D721Med (cell line): ENCODE measurements around the gene MESD.

Source experiments
- DNase-seq: peaks from one replicate; pipeline ENCODE4 v3.0.0; 2011; ENCODE audit warnings: low spot score; ENCODE audit not compliant: insufficient read length
- FAIRE-seq: peaks from 2 replicates; lab custom pipeline; 2011; peaks lifted over from hg19 to GRCh38; lab: Jason Lieb, UNC
- CTCF ChIP-seq: IDR thresholded peaks from 2 replicates; pipeline ENCODE4 v1.5.1; 2012; ENCODE audit warnings: mild to moderate bottlenecking, control low read depth; ENCODE audit not compliant: insufficient read depth; ENCODE audit errors: missing control alignments

Gene MESD

DNA sequence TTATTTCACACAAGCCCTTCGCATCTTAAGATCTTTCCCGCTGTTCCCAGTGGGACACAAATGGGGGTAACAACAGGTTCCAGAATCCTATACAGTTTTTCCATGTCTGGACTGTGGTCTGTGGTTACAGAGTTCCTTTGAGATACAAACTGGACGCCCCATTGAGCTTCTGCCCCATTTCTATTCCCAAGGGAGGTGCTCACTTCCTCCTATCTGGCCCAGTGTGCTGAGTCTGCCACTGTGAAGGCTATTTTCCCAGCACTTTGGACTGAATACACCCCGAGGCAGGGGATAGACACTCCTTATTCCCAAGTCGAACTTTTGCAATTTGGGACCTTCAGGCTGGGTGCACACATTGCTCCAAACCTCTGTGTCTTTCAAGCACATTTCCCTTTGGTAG, 44.0 kb downstream of the MESD start:
- no peak for TF ChIP-seq CTCF
- no peak for FAIRE-seq
- no peak for DNase-seq

DNA sequence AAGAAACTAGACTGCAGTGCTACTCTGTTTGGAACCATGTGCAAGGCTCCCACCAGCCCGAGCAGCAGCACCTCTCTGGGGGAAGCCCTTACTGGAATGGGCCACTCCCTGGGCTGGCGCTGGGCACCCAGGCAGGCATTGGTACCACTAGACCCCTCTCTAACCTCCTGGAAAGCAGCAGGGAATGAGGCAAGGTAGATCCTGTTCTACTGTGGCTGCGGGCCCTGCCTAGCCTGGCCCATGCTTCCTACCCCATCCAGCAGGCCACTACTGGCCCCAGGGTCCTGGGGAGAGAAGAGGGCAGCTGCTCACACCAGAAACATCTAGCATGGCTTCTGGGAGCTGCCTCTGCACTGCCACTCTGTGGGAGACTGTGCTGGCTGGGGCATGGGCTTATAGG, 44.8 kb downstream of the MESD start:
- TF ChIP-seq CTCF: no peak
- DNase-seq: no peak
- no peak for FAIRE-seq

DNA sequence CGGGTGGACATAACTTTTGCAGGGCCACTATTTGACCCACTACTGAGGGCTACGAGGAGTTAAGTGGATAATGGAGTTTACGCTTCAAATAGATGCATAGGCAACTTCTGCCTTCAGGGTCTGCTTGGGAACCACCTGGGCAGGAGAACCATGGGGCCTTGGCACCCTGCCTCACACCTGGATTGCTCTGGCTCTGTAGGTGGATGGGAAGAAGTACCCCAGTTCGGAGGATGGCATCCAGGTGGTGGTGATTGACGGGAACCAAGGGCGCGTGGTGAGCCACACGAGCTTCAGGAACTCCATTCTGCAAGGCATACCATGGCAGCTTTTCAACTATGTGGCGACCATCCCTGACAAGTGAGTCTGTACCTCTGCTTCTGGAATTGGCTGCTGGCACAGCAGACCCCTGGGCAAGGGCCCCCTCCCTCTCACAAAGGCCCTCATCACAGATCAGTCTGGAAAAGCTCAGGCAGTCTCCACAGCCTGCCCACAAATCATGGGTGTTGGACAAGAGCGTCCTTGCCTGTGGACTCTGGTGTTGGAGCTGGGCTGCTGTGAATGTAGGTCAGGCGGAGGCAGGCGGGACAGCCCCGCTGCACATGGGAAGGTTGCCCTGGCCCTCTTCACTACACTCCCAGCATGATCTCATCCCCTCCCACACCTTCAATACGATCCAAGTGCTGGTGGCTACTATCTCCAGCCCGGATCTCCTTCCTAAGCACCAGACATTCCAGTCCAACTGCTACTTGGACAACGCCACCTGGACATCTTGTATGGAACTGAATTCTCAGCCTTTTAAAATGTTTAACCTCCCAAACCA, 46.7 kb downstream of the MESD start:
- no peak for FAIRE-seq
- no peak for DNase-seq
- TF ChIP-seq CTCF: no peak

- TF ChIP-seq CTCF: no peak
- FAIRE-seq: no peak
- DNase-seq: no peak
These were observed 47.4 kb downstream of the MESD start for GRCh38 chr15:80942266-80942665.

GRCh38 chr15:80940851-80941250, 48.8 kb downstream of the MESD start:
- no peak for TF ChIP-seq CTCF
- no peak for DNase-seq
- FAIRE-seq: no peak

DNA sequence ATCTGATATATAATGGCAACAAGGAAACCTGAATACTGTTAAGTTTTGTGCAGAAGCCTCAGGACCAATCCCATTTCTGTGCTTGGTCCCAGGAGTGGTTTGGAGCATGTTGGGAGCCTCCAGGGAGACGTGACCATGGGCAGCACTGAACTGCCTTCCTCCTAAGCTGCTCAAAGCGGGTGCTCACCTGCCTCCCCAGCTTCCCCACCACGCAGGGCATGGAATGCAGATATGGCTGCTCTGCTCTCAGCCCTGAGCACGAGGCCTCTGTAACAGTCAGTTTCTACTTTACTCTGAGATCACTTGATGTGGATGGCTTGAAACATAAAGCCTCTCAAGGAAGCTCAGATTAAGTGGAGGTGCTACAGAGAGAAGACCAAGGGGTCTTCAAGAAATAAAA, 49.3 kb downstream of the MESD start:
- TF ChIP-seq CTCF: no peak
- DNase-seq (no peak), FAIRE-seq (no peak)

DNA sequence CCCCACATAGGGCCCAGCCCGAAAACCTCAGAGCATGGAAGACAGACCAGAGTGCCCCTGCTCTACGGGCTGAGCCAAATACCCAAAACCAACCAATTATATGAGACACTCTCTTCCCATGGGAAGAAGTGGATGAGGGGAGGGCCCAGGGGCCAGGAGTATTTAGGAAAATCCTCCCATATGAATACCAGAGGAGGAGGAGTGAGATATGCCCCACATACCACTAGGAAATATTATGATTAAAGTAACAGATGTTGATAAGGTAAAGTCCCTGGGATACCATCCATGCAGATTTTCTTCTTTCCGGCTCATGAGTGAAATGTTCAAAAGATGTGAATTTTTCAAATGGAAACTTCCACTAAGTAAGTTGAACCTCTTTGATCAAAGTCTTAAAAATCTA, 50.4 kb downstream of the MESD start:
- no peak for TF ChIP-seq CTCF
- DNase-seq (no peak), FAIRE-seq (no peak)
